Measurements from ENCODE around the gene ERBB3.

GRCh38 chr12:56121204-56121870 is 41.4 kb downstream of the ERBB3 start:
- TF ChIP-seq POLR2AphosphoS5 (IDR thresholded peaks at IDR 0.05; ENCODE audit: low read depth, low read length) (no peak), GATA2 (CRISPR knock-in tag; IDR thresholded peaks at IDR 0.05) (no peak)

Data from SK-N-SH (cell line).